ENCODE results near the gene CARD9.

CARD9 gene

DNA sequence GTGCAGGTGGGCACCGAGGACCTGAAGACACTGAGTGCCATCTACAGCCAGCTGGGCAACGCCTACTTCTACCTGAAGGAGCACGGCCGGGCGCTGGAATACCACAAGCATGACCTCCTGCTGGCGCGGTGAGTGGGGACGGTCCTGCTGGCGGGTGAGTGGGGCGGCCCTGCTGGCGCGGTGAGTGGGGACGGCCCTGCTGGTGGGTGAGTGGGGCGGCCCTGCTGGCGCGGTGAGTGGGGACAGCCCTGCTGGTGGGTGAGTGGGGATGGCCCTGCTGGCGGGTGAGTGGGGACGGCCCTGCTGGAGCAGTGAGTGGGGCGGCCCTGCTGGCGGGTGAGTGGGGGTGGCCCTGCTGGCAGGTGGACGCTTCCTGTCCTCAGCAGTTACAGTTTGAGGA is 38.9 kb downstream of the CARD9 start:
- Histone ChIP-seq H3K4me3 (ENCODE audit: low read depth, low read length) (no peak overlapping the region), H3K27me3 (replicated peaks) (no peaks in the 10 kb centered on the region), H3K27ac (no peak overlapping the region), H3K36me3 (replicated peaks) (peaks cover 30% of the 10 kb centered on the region)
- in situ Hi-C loops (cut with HindIII; ENCODE audit: low pct_ligation_motif_present, low sequenced_read_pairs): no loop called here
- no peak for DNase-seq
- TF ChIP-seq, protein P1, sequence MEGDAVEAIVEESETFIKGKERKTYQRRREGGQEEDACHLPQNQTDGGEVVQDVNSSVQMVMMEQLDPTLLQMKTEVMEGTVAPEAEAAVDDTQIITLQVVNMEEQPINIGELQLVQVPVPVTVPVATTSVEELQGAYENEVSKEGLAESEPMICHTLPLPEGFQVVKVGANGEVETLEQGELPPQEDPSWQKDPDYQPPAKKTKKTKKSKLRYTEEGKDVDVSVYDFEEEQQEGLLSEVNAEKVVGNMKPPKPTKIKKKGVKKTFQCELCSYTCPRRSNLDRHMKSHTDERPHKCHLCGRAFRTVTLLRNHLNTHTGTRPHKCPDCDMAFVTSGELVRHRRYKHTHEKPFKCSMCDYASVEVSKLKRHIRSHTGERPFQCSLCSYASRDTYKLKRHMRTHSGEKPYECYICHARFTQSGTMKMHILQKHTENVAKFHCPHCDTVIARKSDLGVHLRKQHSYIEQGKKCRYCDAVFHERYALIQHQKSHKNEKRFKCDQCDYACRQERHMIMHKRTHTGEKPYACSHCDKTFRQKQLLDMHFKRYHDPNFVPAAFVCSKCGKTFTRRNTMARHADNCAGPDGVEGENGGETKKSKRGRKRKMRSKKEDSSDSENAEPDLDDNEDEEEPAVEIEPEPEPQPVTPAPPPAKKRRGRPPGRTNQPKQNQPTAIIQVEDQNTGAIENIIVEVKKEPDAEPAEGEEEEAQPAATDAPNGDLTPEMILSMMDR (IDR thresholded peaks at IDR 0.05; ENCODE audit: low read depth, low read length, missing control alignments): no peak

DNA sequence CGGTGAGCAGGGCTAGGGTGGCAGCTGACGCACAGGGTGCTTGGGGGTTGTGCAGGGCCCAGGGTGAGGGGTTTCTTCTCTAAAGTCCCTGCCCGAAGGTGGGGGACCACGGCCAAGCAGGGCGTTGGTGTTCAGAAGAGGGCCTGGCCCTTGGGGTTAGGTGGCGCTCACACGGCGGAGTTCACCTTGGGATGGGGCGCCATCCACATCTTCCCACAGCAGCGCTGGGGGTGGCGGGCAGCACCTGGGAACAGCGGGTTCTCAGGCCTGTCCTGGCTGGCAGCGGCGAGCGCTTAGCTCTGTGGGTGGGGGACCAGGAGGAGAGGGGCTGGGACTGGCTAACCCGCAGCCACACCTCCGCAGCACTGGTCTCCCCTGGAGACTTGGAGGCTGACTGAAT is 40.0 kb downstream of the CARD9 start:
- H3K27ac ChIP-seq: no peak overlapping the region
- TF ChIP-seq, protein P1 (IDR thresholded peaks at IDR 0.05; ENCODE audit: low read depth, low read length, missing control alignments): no peak
- H3K27me3 ChIP-seq (replicated peaks): no peaks in the 10 kb centered on the region
- in situ Hi-C loops (cut with HindIII; ENCODE audit: low pct_ligation_motif_present, low sequenced_read_pairs): no loop called here
- no peak for DNase-seq
- H3K36me3 ChIP-seq (replicated peaks): peaks cover 24% of the 10 kb centered on the region
- H3K4me3 ChIP-seq (ENCODE audit: low read depth, low read length): no peak overlapping the region

DNA sequence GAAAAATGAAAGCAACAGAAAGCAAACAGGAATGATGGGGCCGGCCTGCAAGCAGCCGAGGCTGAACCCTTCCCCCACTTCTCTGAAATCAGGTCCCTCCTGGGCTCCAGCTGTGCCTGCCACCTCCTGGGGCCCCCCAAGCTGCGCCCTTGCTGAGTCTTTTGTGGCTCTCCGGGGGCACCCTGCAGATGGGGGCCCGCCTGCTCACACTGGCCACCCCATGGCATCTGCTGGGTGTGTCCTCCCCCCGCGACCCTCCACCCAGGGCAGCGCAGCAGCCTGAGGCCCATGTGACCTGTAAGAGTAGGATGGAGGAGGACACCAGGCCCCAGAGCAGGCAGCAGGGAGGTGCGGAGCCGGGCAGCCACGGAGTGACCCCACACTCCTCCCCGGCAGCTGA is 40.4 kb downstream of the CARD9 start:
- no peak for DNase-seq
- Histone ChIP-seq H3K27ac (no peak overlapping the region), H3K27me3 (replicated peaks) (no peaks in the 10 kb centered on the region), H3K36me3 (replicated peaks) (peaks cover 19% of the 10 kb centered on the region), H3K4me3 (ENCODE audit: low read depth, low read length) (no peak overlapping the region)
- TF ChIP-seq, protein P1 (IDR thresholded peaks at IDR 0.05; ENCODE audit: low read depth, low read length, missing control alignments): no peak
- in situ Hi-C loops (cut with HindIII; ENCODE audit: low pct_ligation_motif_present, low sequenced_read_pairs): no loop called here

DNA sequence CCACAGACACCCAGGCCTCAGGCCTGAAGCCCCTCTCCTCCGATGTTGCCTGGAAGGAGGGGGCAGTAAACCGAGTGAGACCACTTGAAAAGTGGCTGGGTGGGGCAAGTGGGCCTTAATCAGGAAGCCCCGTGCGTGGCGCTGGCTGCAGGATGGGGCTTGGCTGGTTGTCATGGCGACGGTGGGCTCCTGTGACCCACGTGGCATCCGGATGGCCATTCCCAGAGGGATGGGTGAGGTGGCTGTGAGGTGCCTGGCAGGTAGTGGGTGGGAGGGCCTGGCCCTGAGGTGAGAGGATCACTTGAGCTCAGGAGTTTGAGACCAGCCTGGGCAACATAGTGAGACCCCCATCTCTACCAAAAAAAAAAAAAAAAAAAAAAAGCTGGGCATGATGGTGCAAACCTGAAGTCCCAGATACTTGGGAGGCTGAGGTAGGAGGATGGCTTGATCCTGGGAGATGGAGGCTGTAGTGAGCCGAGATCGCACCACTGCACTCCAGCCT is 40.9 kb downstream of the CARD9 start:
- Histone ChIP-seq H3K27ac (no peak overlapping the region), H3K4me3 (ENCODE audit: low read depth, low read length) (no peak overlapping the region), H3K36me3 (replicated peaks) (peaks cover 14% of the 10 kb centered on the region), H3K27me3 (replicated peaks) (no peaks in the 10 kb centered on the region)
- TF ChIP-seq, protein P1 (IDR thresholded peaks at IDR 0.05; ENCODE audit: low read depth, low read length, missing control alignments): no peak
- DNase-seq: no peak
- in situ Hi-C loops (cut with HindIII; ENCODE audit: low pct_ligation_motif_present, low sequenced_read_pairs): no loop called here

DNA sequence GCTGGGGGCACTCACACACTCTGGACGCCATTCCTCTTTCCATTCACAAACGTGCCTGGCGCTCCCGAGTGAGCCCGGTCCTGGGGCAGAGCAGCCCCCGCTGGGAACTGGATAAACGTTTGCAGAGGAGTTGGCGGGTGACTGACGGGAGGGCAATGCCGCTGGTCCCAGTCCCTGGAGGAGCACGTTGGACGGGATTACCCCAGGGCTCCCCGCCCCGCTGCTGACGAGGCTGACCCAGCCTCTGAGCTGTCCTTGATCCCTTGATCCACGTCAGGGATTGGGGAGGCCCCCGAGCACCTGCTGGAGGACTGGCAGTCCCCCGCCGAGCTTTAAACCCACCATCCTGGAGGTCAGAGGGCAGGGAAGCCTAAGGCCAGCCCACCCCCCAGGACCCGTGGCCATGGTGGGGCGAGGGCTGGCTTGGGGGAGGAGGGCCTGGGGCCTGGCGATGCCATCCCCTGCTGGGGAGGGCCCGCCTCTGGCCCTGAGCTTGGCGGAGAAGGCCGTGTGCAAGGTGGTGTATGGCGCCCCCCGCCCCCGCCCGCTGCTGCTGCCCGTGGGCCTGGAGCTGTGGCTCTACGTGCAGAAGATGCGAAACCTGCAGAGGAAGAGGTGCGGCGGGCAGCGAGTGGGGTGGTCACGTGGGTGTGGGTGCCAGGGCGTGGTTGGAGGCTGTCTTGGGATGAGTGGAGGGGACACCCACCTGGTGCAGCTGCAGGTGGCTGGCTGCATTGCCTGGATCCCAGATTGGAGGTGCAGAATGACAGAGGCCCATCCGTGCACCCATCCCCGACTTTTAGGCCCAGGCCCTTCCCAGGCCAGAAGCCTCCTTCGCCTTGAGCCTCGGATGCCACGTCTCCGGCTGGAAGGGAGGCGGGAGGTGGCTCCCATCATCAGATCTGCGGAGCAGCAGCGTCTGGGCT is 41.6 kb downstream of the CARD9 start:
- H3K36me3 ChIP-seq (replicated peaks): peaks cover 7% of the 10 kb centered on the region
- H3K27ac ChIP-seq: no peak overlapping the region

More for the DNA sequence above, 41.6 kb downstream of the CARD9 start:
- in situ Hi-C loops (cut with HindIII; ENCODE audit: low pct_ligation_motif_present, low sequenced_read_pairs): no loop called here
- no peaks in the 10 kb centered on the region for H3K27me3 ChIP-seq (replicated peaks)
- no peak overlapping the region for H3K4me3 ChIP-seq (ENCODE audit: low read depth, low read length)
- TF ChIP-seq, protein P1 (IDR thresholded peaks at IDR 0.05; ENCODE audit: low read depth, low read length, missing control alignments): no peak
- DNase-seq: no peak
